H1 (cell line): Measurements from ENCODE around the gene ST8SIA5. TPM values are rescaled to one million over a fixed set of nuclear protein-coding genes. Genes with fewer than 3 reads are reported as not detected.

Source experiments
- polyA plus RNA-seq, 7 experiments: library from polyadenylated mRNA; depleted of rRNA in 3 of 7; stranded (reverse) in 5 of 7; unstranded in 2 of 7; fragments of >200 nt in 5 of 7; fragments of 200-250 nt in 2 of 7; gene quantifications; 1 replicate in 5 of 7; 2 replicates in 1 of 7; 4 replicates in 1 of 7; pipeline versions ENCODE4 v1.2.1 to v1.2.3, GENCODE V29; 2011 to 2013; ENCODE audit warnings: missing spikeins in 2 of 7, mixed read lengths in 2 of 7
- small RNA-seq: library from polyadenylated mRNA; stranded (forward); fragments of <200 nt; extraction: miRNeasy Mini kit (QIAGEN cat#:217004); gene quantifications from one replicate; pipeline ENCODE3, GENCODE V24; 2013; ENCODE audit not compliant: insufficient read depth
- total RNA-seq: library from RNA; stranded (reverse); fragmentation: NEBNext Ultra II Directional; extraction: Animal tissue kit (Norgen Biotek cat#: 25700); gene quantifications from 2 replicates; pipeline ENCODE4 v1.2.1, GENCODE V29; 2021

Gene ST8SIA5
- total and polyA plus RNA-seq, 2 of the 8 experiments (the other 6 are each of a cell fraction or from before 2014, with no cell fraction given): 2.4 to 6.3 TPM

Small RNAs within 50 kb of the gene (small RNA-seq; reads per million reads assigned to genes)
- gene AC090311.1: not detected

Other genes with a start within 250 kb of the ST8SIA5 start
- gene LOXHD1, start 99.8 kb downstream of the ST8SIA5 start, total RNA-seq: not detected in 2 replicates
- gene LOXHD1, start 99.8 kb downstream of the ST8SIA5 start, polyA plus RNA-seq (2011; rRNA removed): 0.02 and 0.03 TPM in 2 replicates
- 52.9 and 53.9 TPM in 2 replicates for gene PIAS2, start 160.5 kb upstream of the ST8SIA5 start, total RNA-seq
- 20.1 and 22.8 TPM in 2 replicates for gene PIAS2, start 160.5 kb upstream of the ST8SIA5 start, polyA plus RNA-seq (2011; rRNA removed)
- 8.8 and 15.2 TPM in 2 replicates for gene KATNAL2, start 160.5 kb upstream of the ST8SIA5 start, total RNA-seq
- gene KATNAL2, start 160.5 kb upstream of the ST8SIA5 start, polyA plus RNA-seq (2011; rRNA removed): 9.7 and 10.0 TPM in 2 replicates